Activated CD8-positive, alpha-beta memory T cell treated with anti-CD3 and anti-CD28 coated beads, Interleukin-2, amount 50 U/mL, for 24 hours (primary cell): ENCODE measurements around the gene GNE.
"Not testable (repeated sequence)": the region's sequence is repeated elsewhere in the genome, so short reads cannot be mapped to it uniquely, and the experiment has no call there.

Experiments used
- DNase-seq: peaks from one replicate; pipeline ENCODE4 v3.0.0-alpha.2; 2020; ENCODE audit errors: extremely low read depth

Gene GNE

DNA sequence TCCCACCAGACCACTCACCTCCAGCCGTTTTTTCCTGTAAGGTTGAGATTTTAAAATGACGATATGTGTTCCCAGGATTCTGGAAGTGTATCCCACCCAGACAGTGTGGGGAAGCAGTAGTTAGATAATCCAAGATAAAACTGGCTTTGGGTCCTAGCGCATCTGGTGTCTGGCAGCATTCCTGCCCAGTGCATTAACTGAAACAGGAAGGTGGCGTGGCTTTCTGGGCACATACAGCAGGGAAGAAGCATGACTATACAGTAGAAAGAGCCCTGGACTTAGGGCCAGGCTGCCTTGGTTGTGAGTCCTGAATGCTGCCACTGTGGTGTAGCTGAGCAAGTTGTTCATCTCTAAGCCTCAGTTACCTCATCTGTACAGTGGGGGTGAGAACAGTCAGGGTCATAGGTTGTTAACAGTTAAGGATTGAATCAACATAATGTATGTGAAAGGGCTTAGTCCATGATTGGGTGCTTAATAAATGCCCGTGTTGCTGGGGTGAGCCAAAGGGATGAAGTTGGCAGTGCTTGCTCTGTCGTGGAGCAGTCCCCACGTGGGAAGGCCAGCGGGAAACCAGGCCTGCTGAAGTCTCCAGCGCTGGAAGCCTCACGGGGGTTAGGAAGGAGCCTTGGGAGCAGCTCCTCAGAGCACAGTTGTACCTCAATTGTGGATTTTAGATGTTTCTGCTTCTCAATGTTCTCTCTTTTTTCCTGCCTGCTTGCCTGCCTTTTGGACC lies 49.6 kb downstream of the GNE start:
- DNase-seq = no peak

DNA sequence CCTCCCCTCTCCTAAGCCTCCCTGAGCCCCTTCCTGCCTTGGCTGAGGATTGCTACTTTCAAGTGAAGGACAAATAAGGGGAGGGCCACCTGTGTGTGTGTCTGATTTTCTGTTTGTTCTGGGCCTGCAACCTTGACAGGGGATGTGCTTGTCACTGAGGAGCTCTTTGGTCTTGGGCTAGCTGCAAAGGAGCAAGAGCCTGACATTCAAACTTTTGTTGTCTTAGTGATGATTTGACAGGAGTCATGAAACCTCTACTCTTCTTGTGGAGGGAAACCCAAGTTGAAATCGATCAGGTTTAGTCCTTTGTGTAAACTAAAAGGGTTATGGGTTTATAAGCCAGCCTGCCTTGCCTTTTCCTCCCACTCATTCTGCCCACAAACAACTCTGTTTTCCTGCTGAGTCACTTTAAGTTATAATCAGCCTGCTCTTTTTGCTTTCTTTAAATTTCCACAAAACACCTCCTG lies 50.7 kb downstream of the GNE start:
- no peak for DNase-seq

- no peak for DNase-seq
Observed at GRCh38 chr9:36207016-36207415, 51.2 kb downstream of the GNE start.

- no peak for DNase-seq
Observed at GRCh38 chr9:36204906-36205547, 53.2 kb downstream of the GNE start.

DNA sequence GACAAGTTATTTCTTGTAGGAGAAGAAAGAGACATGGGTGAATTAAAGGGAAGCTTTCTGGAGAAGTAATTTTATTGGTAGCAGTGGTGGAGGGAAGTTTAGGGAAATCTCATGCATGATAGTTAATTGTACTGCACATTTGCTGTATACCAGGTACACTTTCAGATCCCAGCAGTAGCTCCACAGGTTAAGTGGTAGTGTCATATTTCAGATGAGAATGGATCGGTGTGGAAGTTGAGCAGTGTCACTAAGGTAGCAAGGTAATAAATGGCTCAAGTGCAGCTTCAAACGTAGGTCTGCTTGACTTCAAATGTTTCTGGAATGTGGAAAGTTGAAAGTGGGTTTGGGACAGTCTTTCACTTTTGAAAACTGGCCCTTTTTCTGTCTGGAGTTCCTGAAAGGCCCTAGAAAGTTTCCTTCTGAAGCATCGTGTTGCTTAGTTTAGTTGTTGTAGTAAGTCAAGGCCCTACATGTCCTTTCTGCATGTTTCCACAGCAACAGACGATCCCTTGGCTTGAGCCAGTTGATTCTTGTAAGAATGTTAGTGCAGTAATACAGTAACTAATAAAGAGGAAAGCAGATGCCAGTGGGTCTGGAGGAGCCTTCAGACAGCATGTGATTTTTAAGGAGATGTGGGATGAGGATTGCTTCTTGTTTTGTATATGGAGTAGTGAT lies 63.8 kb downstream of the GNE start:
- no peak for DNase-seq

- DNase-seq = no peak
Observed at GRCh38 chr9:36193023-36193422, 65.2 kb downstream of the GNE start.

- DNase-seq = no peak
Observed at GRCh38 chr9:36192196-36192595, 66.1 kb downstream of the GNE start.

- no peak for DNase-seq
Observed at GRCh38 chr9:36191686-36192085, 66.6 kb downstream of the GNE start.

- peak; percentile 8 for DNase-seq
Observed at GRCh38 chr9:36191290-36191645, 67.0 kb downstream of the GNE start.

- peak; percentile 85 for DNase-seq
Observed at GRCh38 chr9:36190388-36191289, 67.6 kb downstream of the GNE start, which contains the start of gene CLTA. Gene CLTA, plus strand, starts transcription at chr9:36190921. Its CDS starts 136 bp downstream, at chr9:36191057.

- DNase-seq = no peak
Observed at GRCh38 chr9:36189976-36190375, 68.3 kb downstream of the GNE start.

- DNase-seq = no peak
Observed at GRCh38 chr9:36188212-36188611, 70.0 kb downstream of the GNE start.

DNA sequence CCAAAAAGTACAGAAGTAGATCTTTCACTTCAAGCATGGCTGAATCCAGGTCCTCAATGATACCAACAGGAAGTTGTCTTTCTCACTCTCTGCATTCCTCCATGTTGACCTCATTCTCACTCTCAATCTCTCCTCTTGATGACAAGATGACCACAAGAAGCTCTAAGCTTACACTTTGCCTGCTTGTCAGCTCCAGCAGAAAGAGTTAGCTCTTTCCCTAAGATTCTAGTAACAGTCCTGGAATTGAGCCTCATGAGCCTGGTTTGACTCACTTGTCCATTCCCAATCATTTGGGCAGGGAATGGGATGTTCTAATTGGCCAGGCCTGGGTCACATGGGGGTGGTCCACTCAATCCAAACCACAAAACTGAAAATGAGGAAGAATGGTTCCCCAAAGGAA lies 70.8 kb downstream of the GNE start:
- no peak for DNase-seq

DNA sequence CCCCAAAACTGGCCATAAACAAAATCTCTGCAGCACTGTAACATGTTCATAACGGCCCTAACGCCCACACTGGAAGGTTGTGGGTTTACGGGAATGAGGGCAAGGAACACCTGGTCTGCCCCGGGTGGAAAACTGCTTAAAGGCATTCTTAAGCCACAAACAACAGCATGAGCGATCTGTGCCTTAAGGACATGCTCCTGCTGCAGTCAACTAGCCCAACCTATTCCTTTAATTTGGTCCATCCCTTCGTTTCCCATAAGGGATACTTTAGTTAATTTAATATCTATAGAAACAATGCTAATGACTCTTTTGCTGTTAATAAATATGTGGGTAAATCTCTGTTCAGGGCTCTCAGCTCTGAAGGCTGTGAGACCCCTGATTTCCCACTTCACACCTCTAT lies 78.0 kb downstream of the GNE start:
- DNase-seq = not testable (repeated sequence)

DNA sequence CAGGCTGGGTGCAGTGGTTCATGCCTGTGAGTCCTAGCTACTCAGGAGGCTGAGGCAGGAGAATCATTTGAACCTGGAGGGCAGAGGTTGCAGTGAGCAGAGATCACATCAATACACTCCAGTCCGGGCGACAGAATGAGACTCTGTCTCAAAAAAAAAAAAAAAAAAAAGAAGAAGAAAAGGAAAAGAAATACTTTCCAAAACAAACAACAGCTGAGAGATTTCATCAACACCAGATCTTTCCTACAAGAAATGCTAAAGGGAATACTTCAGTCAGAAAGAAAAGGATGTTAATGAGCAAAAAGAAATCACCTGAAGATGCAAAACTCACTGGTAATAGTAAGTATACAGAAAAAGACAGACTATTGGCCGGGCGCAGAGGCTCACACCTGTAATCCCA lies 80.7 kb downstream of the GNE start:
- no peak for DNase-seq

GRCh38 chr9:36176496-36176895 lies 81.8 kb downstream of the GNE start:
- DNase-seq = not testable (repeated sequence)

DNA sequence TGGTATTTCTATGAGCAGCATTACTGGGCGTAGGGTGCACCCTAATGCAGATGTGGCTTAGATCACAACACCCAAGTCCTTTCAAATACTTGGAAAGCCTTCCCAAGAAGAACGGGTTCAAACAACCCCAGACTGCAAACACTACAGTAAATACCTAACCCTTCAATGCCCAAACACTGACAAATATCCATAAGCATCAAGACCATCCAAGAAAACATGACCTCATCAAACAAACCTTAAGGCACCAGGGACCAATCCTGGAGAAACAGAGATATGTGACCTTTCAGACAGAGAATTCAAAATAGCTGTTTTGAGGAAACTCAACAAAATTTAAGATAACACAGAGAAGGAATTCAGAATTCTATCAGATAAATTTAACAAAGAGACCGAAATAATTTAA lies 83.0 kb downstream of the GNE start:
- not testable (repeated sequence) for DNase-seq

- no peak for DNase-seq
Observed at GRCh38 chr9:36174731-36175130, 83.5 kb downstream of the GNE start.

DNA sequence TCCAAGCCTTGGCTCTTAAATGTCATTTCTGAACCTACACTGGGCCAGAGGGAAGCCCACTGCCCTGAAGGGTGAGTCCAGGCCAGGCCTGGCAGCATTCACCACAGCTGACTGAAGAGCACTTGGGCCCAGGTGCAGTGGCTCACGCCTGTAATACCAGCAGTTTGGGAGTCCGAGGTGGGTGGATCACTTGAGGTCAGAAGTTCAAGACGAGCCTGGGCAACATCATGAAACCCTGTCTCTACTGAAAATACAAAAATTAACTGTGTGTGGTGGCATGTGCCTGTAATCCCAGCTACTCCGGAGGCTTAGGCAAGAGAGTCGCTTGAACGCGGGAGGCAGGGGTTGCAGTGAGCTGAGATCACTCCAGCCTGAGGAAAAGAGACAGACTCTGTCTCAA lies 84.0 kb downstream of the GNE start:
- DNase-seq = no peak

DNA sequence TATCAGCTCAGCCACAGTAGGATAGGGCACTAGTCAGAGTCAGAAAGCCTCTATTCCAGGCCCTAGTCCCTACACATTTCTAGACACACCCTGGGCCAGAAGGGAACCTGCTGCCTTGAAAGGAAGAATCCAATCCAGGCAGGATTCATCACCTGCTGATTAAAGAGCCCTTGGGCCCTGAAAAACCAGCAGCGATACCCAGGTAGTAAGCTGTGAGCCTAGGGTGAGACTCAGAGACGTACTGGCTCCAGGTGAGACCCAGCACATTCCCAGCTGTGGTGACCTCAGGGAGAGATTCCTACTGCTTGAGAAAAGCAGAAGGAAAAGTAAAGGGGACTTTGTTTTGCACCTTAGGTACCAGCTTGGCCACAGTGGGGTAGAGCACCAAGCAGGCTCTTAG lies 84.4 kb downstream of the GNE start:
- DNase-seq = no peak

- DNase-seq = no peak
Observed at GRCh38 chr9:36170531-36170930, 87.7 kb downstream of the GNE start.

DNA sequence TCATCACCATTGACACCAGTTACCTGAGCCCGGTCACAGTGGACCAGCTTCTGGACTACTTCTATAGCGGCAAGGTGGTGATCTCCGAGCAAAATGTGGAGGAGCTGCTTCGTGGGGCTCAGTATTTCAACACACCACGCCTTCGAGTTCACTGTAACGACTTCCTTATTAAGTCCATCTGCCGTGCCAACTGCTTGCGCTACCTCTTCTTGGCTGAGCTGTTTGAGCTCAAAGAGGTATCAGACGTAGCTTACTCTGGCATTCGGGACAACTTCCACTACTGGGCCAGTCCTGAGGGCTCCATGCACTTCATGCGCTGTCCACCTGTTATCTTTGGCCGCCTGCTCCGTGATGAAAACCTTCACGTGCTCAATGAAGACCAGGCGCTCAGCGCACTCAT lies 88.5 kb downstream of the GNE start:
- no peak for DNase-seq
